HG02970 (cell line): ENCODE measurements around the gene UBASH3B.
"Not testable (repeated sequence)": the region's sequence is repeated elsewhere in the genome, so short reads cannot be mapped to it uniquely, and the experiment has no call there.

Experiments
- ATAC-seq: cut with Tn5 transposase; IDR thresholded peaks from one replicate; pipeline ENCODE4 v1.9.1; 2021; ENCODE audit warnings: mild to moderate bottlenecking, moderate library complexity, moderate number of reproducible peaks; ENCODE audit not compliant: unreplicated experiment, low FRiP score

UBASH3B gene

GRCh38 chr11:122832721-122833470 is 177.4 kb downstream of the UBASH3B start:
- no peak for ATAC-seq

GRCh38 chr11:122833846-122834464 is 178.4 kb downstream of the UBASH3B start:
- no peak for ATAC-seq

- ATAC-seq = no peak
Observed at GRCh38 chr11:122836916-122837315, 181.4 kb downstream of the UBASH3B start.

GRCh38 chr11:122837528-122838346 is 182.2 kb downstream of the UBASH3B start:
- ATAC-seq = no peak

- no peak for ATAC-seq
Observed at GRCh38 chr11:122843281-122844141, 188.0 kb downstream of the UBASH3B start.

GRCh38 chr11:122847466-122847865 is 191.9 kb downstream of the UBASH3B start:
- ATAC-seq = no peak

- ATAC-seq = no peak
Observed at GRCh38 chr11:122848186-122848585, 192.7 kb downstream of the UBASH3B start.

GRCh38 chr11:122850076-122850631 is 194.6 kb downstream of the UBASH3B start:
- ATAC-seq = no peak

GRCh38 chr11:122851366-122851966 is 195.9 kb downstream of the UBASH3B start:
- no peak for ATAC-seq

GRCh38 chr11:122852074-122852795 is 196.7 kb downstream of the UBASH3B start:
- ATAC-seq = no peak

- ATAC-seq = no peak
Observed at GRCh38 chr11:122852796-122853160, 197.3 kb downstream of the UBASH3B start.

GRCh38 chr11:122853261-122853660 is 197.7 kb downstream of the UBASH3B start:
- ATAC-seq = no peak

GRCh38 chr11:122853971-122854446 is 198.5 kb downstream of the UBASH3B start:
- ATAC-seq = no peak

- ATAC-seq = no peak
Observed at GRCh38 chr11:122861631-122862030, 206.1 kb downstream of the UBASH3B start.

GRCh38 chr11:122862091-122862490 is 206.6 kb downstream of the UBASH3B start:
- ATAC-seq = no peak

GRCh38 chr11:122863154-122863553 is 207.6 kb downstream of the UBASH3B start:
- ATAC-seq = not testable (repeated sequence)

- no peak for ATAC-seq
Observed at GRCh38 chr11:122863704-122864326, 208.3 kb downstream of the UBASH3B start.
